HL-60/S4 treated with phorbol 12-myristate 13-acetate at 8.2 ng/mL for 4 days and 3 days (cell line): Measurements from ENCODE around the gene MUC13.

Experiments
- in situ Hi-C: fragments of 300-500 bp; cut with MboI; formaldehyde crosslinking; loops from 2 replicates; pipeline ENCODE4 v1.15.0; 2022; ENCODE audit warnings: low sequenced_read_pairs

The MUC13 gene

GRCh38 chr3:124951511-124952281 lies 17.1 kb upstream of the MUC13 start:
- in situ Hi-C loops = no loop called here

GRCh38 chr3:124950026-124950425 lies 15.5 kb upstream of the MUC13 start:
- in situ Hi-C loops = no loop called here

GRCh38 chr3:124942613-124943012 lies 8.1 kb upstream of the MUC13 start:
- in situ Hi-C loops = no loop called here

- in situ Hi-C loops = no loop called here
These were observed 7.2 kb upstream of the MUC13 start for GRCh38 chr3:124941771-124942170.

- in situ Hi-C loops = no loop called here
These were observed 5.1 kb upstream of the MUC13 start for GRCh38 chr3:124939661-124940060.

- in situ Hi-C loops = no loop called here
These were observed 4.3 kb upstream of the MUC13 start for GRCh38 chr3:124938896-124939295.

- in situ Hi-C loops = no loop called here
These were observed 2.5 kb upstream of the MUC13 start for GRCh38 chr3:124937049-124937448.

GRCh38 chr3:124935794-124936542 lies 1.4 kb upstream of the MUC13 start:
- in situ Hi-C loops = no loop called here

- in situ Hi-C loops = no loop called here
These were observed 713 bp upstream of the MUC13 start for GRCh38 chr3:124935264-124935663.

- in situ Hi-C loops = no loop called here
These were observed 6.0 kb downstream of the MUC13 start for GRCh38 chr3:124928333-124929202.

GRCh38 chr3:124927574-124928045 lies 6.9 kb downstream of the MUC13 start:
- in situ Hi-C loops = no loop called here

GRCh38 chr3:124926426-124927101 lies 8.0 kb downstream of the MUC13 start:
- in situ Hi-C loops = no loop called here

GRCh38 chr3:124924741-124925140 lies 9.8 kb downstream of the MUC13 start:
- in situ Hi-C loops = no loop called here

GRCh38 chr3:124923833-124924232 lies 10.7 kb downstream of the MUC13 start:
- in situ Hi-C loops = no loop called here

GRCh38 chr3:124920718-124921117 lies 13.8 kb downstream of the MUC13 start:
- in situ Hi-C loops = no loop called here

- in situ Hi-C loops = no loop called here
These were observed 14.8 kb downstream of the MUC13 start for GRCh38 chr3:124919756-124920155.

- in situ Hi-C loops = no loop called here
These were observed 16.0 kb downstream of the MUC13 start for GRCh38 chr3:124918524-124918923.

GRCh38 chr3:124916837-124917409 lies 17.6 kb downstream of the MUC13 start:
- in situ Hi-C loops = no loop called here

GRCh38 chr3:124915254-124915653 lies 19.3 kb downstream of the MUC13 start:
- in situ Hi-C loops = no loop called here

- in situ Hi-C loops = no loop called here
These were observed 26.6 kb downstream of the MUC13 start for GRCh38 chr3:124907957-124908356.
